A673 (cell line): ENCODE data around the gene THSD4. TPM values are rescaled to one million over a fixed set of nuclear protein-coding genes. Genes with fewer than 3 reads are reported as not detected.

Experiments used
- BruUV-seq: library from RNA; stranded (reverse); fragments of 400-500 nt; replicated peaks from 2 replicates; lab custom pipeline; 2021; lab: Mats Ljungman, UMichigan
- CTCF ChIA-PET: fragments of 300-600 bp; sonication (Branson Sonifier 250); formaldehyde crosslinking; loops from one replicate; lab custom pipeline; 2022; ENCODE audit warnings: antibody characterized with exemption; lab: Charles Lee
- POLR2A ChIA-PET: fragments of 300-600 bp; sonication (Branson Sonifier 250); formaldehyde crosslinking; loops from one replicate; lab custom pipeline; 2022; ENCODE audit warnings: antibody characterized with exemption; ENCODE audit not compliant: low non-redundant PET; lab: Charles Lee
- DNase-seq: peaks from one replicate; pipeline ENCODE4 v3.0.0-alpha.2; 2015; ENCODE audit warnings: low spot score
- H3K27ac ChIP-seq: fragments of 200-600 bp; sonication (generic); 2 replicates; pipeline ENCODE4 v1.5.1; 2016; ENCODE audit warnings: mixed run types, low read depth, mild to moderate bottlenecking, mixed read lengths, antibody characterized with exemption, low read length; ENCODE audit not compliant: poor library complexity, severe bottlenecking
- H3K27me3 ChIP-seq: fragments of 200-600 bp; sonication (generic); replicated peaks from 2 replicates; pipeline ENCODE4 v1.6.1; 2017; ENCODE audit warnings: mixed run types, low read depth, mild to moderate bottlenecking, mixed read lengths, antibody characterized with exemption, low read length; ENCODE audit not compliant: insufficient read depth, poor library complexity
- H3K36me3 ChIP-seq: fragments of 200-600 bp; sonication (generic); 2 replicates; pipeline ENCODE4 v1.6.1; 2016; ENCODE audit warnings: mixed run types, mild to moderate bottlenecking, mixed read lengths, antibody characterized with exemption, low read length; ENCODE audit not compliant: insufficient read depth, poor library complexity, severe bottlenecking
- H3K4me1 ChIP-seq: fragments of 200-600 bp; sonication (generic); 2 replicates; pipeline ENCODE4 v1.6.1; 2017; ENCODE audit warnings: mixed run types, mild to moderate bottlenecking, mixed read lengths, antibody characterized with exemption, low read length; ENCODE audit not compliant: insufficient read depth, poor library complexity, severe bottlenecking
- H3K4me3 ChIP-seq: fragments of 200-600 bp; sonication (generic); 2 replicates; pipeline ENCODE4 v1.5.1; 2016; ENCODE audit warnings: low read depth, mixed run types, mild to moderate bottlenecking, mixed read lengths, low read length; ENCODE audit not compliant: poor library complexity, severe bottlenecking
- H3K9me3 ChIP-seq: fragments of 200-600 bp; sonication (generic); 2 replicates; pipeline ENCODE4 v1.6.1; 2016; ENCODE audit warnings: mixed run types, low read depth, mild to moderate bottlenecking, mixed read lengths, antibody characterized with exemption, low read length; ENCODE audit not compliant: poor library complexity, severe bottlenecking
- CTCF ChIP-seq: fragments of 300-800, 200-600 bp; sonication (generic); conservative IDR thresholded peaks from 2 replicates; pipeline ENCODE4 v1.5.1; 2017; ENCODE audit warnings: low read depth, mild to moderate bottlenecking, antibody characterized with exemption, low read length, moderate library complexity, mixed read lengths
- EZH2 ChIP-seq: fragments of 200-600 bp; sonication (generic); IDR thresholded peaks from 2 replicates; pipeline ENCODE4 v1.6.1; 2017; ENCODE audit warnings: borderline replicate concordance, low read depth, mild to moderate bottlenecking, mixed read lengths, antibody characterized with exemption, low read length; ENCODE audit not compliant: poor library complexity, severe bottlenecking
- intact Hi-C: fragments of 100-400 bp; cut with micrococcal nuclease; formaldehyde crosslinking; loops from one replicate; pipeline ENCODE4 v1.10.0; 2022; ENCODE audit not compliant: unreplicated experiment
- total RNA-seq: library from RNA; stranded (reverse); gene quantifications from 2 replicates; pipeline ENCODE4 v1.2.3, GENCODE V29; 2021

The THSD4 gene
- total RNA-seq, 1 experiment from 2014 or later = 2.4 TPM

GRCh38 chr15:71112429-71112828 lies 2.8 kb upstream of the THSD4 start:
- no peaks in the 10 kb centered on the region for H3K36me3 ChIP-seq
- ChIA-PET CTCF (interaction anchor here (1.1 to 1.6 kb wide), 2 partner anchors 9 to 328 kb away, joined by 4 read pairs; no protein-coding TSS in a partner anchor), POLR2A (no interaction called here)
- intact Hi-C loops = no loop called here
- no TSS peak for BruUV-seq
- H3K4me3 ChIP-seq = no peak overlapping the region
- peaks cover 4% of the 10 kb centered on the region for H3K4me1 ChIP-seq
- H3K9me3 ChIP-seq = no peaks in the 10 kb centered on the region
- H3K27me3 ChIP-seq = peaks cover 8% of the 10 kb centered on the region
- DNase-seq = no peak
- no peak overlapping the region for H3K27ac ChIP-seq
- TF ChIP-seq CTCF (no peak), EZH2 (no peak)

- no peak for DNase-seq
- H3K9me3 ChIP-seq = no peaks in the 10 kb centered on the region
- no peaks in the 10 kb centered on the region for H3K36me3 ChIP-seq
- CTCF ChIA-PET = interaction anchor here (1.6 kb wide), 1 partner anchor 10 kb away, joined by 4 read pairs; no protein-coding TSS in a partner anchor
- POLR2A ChIA-PET = no interaction called here
- peaks cover 8% of the 10 kb centered on the region for H3K27me3 ChIP-seq
- H3K4me1 ChIP-seq = peaks cover 4% of the 10 kb centered on the region
- intact Hi-C loops = loop anchor here (2.0 kb wide), 1 partner anchor 327 kb away; no protein-coding TSS in a partner anchor
- H3K27ac ChIP-seq = no peak overlapping the region
- TF ChIP-seq EZH2 = no peak
- TF ChIP-seq CTCF = no peak
- BruUV-seq = no TSS peak
- H3K4me3 ChIP-seq = no peak overlapping the region
Observed at GRCh38 chr15:71114066-71114680, 1.1 kb upstream of the THSD4 start.

- Histone ChIP-seq H3K27me3 (peaks cover 8% of the 10 kb centered on the region), H3K4me1 (peaks cover 4% of the 10 kb centered on the region), H3K27ac (no peak overlapping the region), H3K4me3 (peak overlapping the region; percentile 52), H3K36me3 (no peaks in the 10 kb centered on the region), H3K9me3 (no peaks in the 10 kb centered on the region)
- POLR2A ChIA-PET = no interaction called here
- TF ChIP-seq CTCF (no peak), EZH2 (no peak)
- intact Hi-C loops = loop anchor here (2.0 kb wide), 1 partner anchor 325 kb away; no protein-coding TSS in a partner anchor
- peak; percentile 31 for DNase-seq
- BruUV-seq = no TSS peak
- CTCF ChIA-PET = interaction anchor here (1.0 kb wide), 2 partner anchors 20 to 325 kb away, joined by 4 to 8 read pairs; no protein-coding TSS in a partner anchor
Observed at GRCh38 chr15:71115567-71116351, 488 bp downstream of the THSD4 start.
